Inferior parietal cortex (tissue), 1 donor: ENCODE measurements around the gene TTLL9.
A peak's percentile ranks its signal among the peaks of the same experiment; 100 is the strongest.

ENCODE experiments used
- DNase-seq: peaks from one replicate; pipeline ENCODE4 v3.0.0-alpha.2; 2016; ENCODE audit errors: extremely low spot score

The TTLL9 gene

GRCh38 chr20:31945785-31946184 lies 75.4 kb downstream of the TTLL9 start:
- peak; percentile 15 for DNase-seq

- no peak for DNase-seq
Measured at GRCh38 chr20:31948008-31948407, 77.6 kb downstream of the TTLL9 start.

- no peak for DNase-seq
Measured at GRCh38 chr20:31949877-31950646, 79.6 kb downstream of the TTLL9 start.

- no peak for DNase-seq
Measured at GRCh38 chr20:31951203-31951529, 80.7 kb downstream of the TTLL9 start.

GRCh38 chr20:31951530-31952453 lies 81.4 kb downstream of the TTLL9 start, which contains the start of gene PDRG1:
PDRG1 (minus strand) TSS chr20:31952046; CDS start chr20:31951961, 85 bp downstream.
- peak; percentile 96 for DNase-seq

- DNase-seq, result no peak
Measured at GRCh38 chr20:31953556-31954148, 83.2 kb downstream of the TTLL9 start.

GRCh38 chr20:31954500-31954899 lies 84.1 kb downstream of the TTLL9 start:
- DNase-seq, result no peak

- DNase-seq, result no peak
Measured at GRCh38 chr20:31956556-31957526, 86.4 kb downstream of the TTLL9 start.

- DNase-seq, result no peak
Measured at GRCh38 chr20:31962761-31963160, 92.3 kb downstream of the TTLL9 start.

GRCh38 chr20:31963889-31964288 lies 93.5 kb downstream of the TTLL9 start:
- DNase-seq, result no peak

GRCh38 chr20:31966991-31967655 lies 96.7 kb downstream of the TTLL9 start:
- DNase-seq, result no peak

GRCh38 chr20:31967830-31968249 lies 97.4 kb downstream of the TTLL9 start, which contains the start of gene XKR7:
XKR7 (plus strand) TSS chr20:31968151; CDS start chr20:31968176, 25 bp downstream.
- no peak for DNase-seq

GRCh38 chr20:31968291-31969126 lies 98.1 kb downstream of the TTLL9 start:
- peak; percentile 66 for DNase-seq

- DNase-seq, result no peak
Measured at GRCh38 chr20:31969991-31970390, 99.6 kb downstream of the TTLL9 start.

GRCh38 chr20:31972471-31973021 lies 102.1 kb downstream of the TTLL9 start:
- DNase-seq, result no peak

- DNase-seq, result no peak
Measured at GRCh38 chr20:31974296-31974695, 103.9 kb downstream of the TTLL9 start.

- no peak for DNase-seq
Measured at GRCh38 chr20:31974951-31975487, 104.6 kb downstream of the TTLL9 start.

- DNase-seq, result no peak
Measured at GRCh38 chr20:31975874-31976273, 105.4 kb downstream of the TTLL9 start.

GRCh38 chr20:31977080-31977479 lies 106.6 kb downstream of the TTLL9 start:
- no peak for DNase-seq
